WTC11 (cell line): ENCODE measurements around the gene DLG1. TPM values are rescaled to one million over a fixed set of nuclear protein-coding genes. Genes with fewer than 3 reads are reported as not detected.

Experiments
- ATAC-seq: fragments of 200-7000 bp; cut with Tn5 transposase; 2 replicates; pipeline ENCODE4 v1.10.0; 2021; ENCODE audit warnings: mild to moderate bottlenecking, moderate library complexity
- CTCF ChIA-PET: fragments of 300-600 bp; sonication (Branson Sonifier 250); formaldehyde crosslinking; loops from one replicate; lab custom pipeline; 2021; ENCODE audit warnings: antibody characterized with exemption; lab: Charles Lee
- POLR2A ChIA-PET: fragments of 350-600 bp; sonication (Branson Sonifier 250); formaldehyde crosslinking; loops from one replicate; lab custom pipeline; 2021; ENCODE audit warnings: antibody characterized with exemption; lab: Charles Lee
- DNase-seq: peaks from one replicate; pipeline ENCODE4 v3.0.0; 2021; ENCODE audit warnings: low spot score
- H3K27ac Mint-ChIP-seq: 2 replicates; pipeline ENCODE4 v1.8.0; 2021; ENCODE audit warnings: mixed read lengths
- H3K27me3 Mint-ChIP-seq: 2 replicates; pipeline ENCODE4 v1.8.0; 2021; ENCODE audit warnings: low read depth, mild to moderate bottlenecking, moderate library complexity, mixed read lengths
- H3K36me3 Mint-ChIP-seq: 2 replicates; pipeline ENCODE4 v1.8.0; 2021; ENCODE audit warnings: mixed read lengths
- H3K4me1 Mint-ChIP-seq: 2 replicates; pipeline ENCODE4 v1.8.0; 2022; ENCODE audit warnings: mixed read lengths
- H3K4me3 Mint-ChIP-seq: 2 replicates; pipeline ENCODE4 v1.8.0; 2021; ENCODE audit warnings: mild to moderate bottlenecking, moderate library complexity, mixed read lengths
- H3K9me3 Mint-ChIP-seq: 2 replicates; pipeline ENCODE4 v1.8.0; 2021; ENCODE audit warnings: mixed read lengths
- ATF6 ChIP-seq: sonication (generic); formaldehyde crosslinking; IDR thresholded peaks from 2 replicates; pipeline ENCODE4 v1.8.1; 2023; ENCODE audit warnings: mild to moderate bottlenecking, missing genetic modification reagents
- CTCF ChIP-seq: fragments of 200-600 bp; IDR thresholded peaks from 2 replicates; pipeline ENCODE4 v1.8.0; 2022; ENCODE audit warnings: antibody characterized with exemption
- E2F4 ChIP-seq: sonication (generic); formaldehyde crosslinking; IDR thresholded peaks from 2 replicates; pipeline ENCODE4 v1.8.1; 2022; ENCODE audit warnings: low read depth, mild to moderate bottlenecking, moderate library complexity, missing genetic modification reagents, borderline replicate concordance
- E2F5 ChIP-seq: sonication (generic); formaldehyde crosslinking; IDR thresholded peaks from 2 replicates; pipeline ENCODE4 v1.8.1; 2022; ENCODE audit warnings: mild to moderate bottlenecking, moderate library complexity, missing genetic modification reagents
- ELF4 ChIP-seq: sonication (generic); formaldehyde crosslinking; IDR thresholded peaks from 2 replicates; pipeline ENCODE4 v1.8.1; 2022; ENCODE audit warnings: low read depth, mild to moderate bottlenecking, moderate library complexity, missing genetic modification reagents
- FOXJ3 ChIP-seq: sonication (generic); formaldehyde crosslinking; IDR thresholded peaks from 2 replicates; pipeline ENCODE4 v1.9.0; 2021; ENCODE audit warnings: missing genetic modification reagents, mild to moderate bottlenecking, borderline replicate concordance
- FOXP1 ChIP-seq: sonication (generic); formaldehyde crosslinking; IDR thresholded peaks from 2 replicates; pipeline ENCODE4 v1.8.0; 2022; ENCODE audit warnings: missing genetic modification reagents, mild to moderate bottlenecking, moderate library complexity, borderline replicate concordance
- JUN ChIP-seq: sonication (generic); formaldehyde crosslinking; IDR thresholded peaks from 2 replicates; pipeline ENCODE4 v1.8.0; 2023; ENCODE audit warnings: mild to moderate bottlenecking, missing genetic modification reagents
- NFYB ChIP-seq: sonication (generic); formaldehyde crosslinking; conservative IDR thresholded peaks from 2 replicates; pipeline ENCODE4 v1.8.0; 2022; ENCODE audit warnings: low read depth, missing genetic modification reagents
- NR3C1 ChIP-seq: sonication (generic); formaldehyde crosslinking; conservative IDR thresholded peaks from 2 replicates; pipeline ENCODE4 v1.8.1; 2023; ENCODE audit warnings: low read depth, mild to moderate bottlenecking, missing genetic modification reagents
- PRDM15 ChIP-seq: sonication (generic); formaldehyde crosslinking; IDR thresholded peaks from 2 replicates; pipeline ENCODE4 v1.8.0; 2022; ENCODE audit warnings: missing genetic modification reagents
- SOX15 ChIP-seq: fragments of 250-450 bp; sonication (Bioruptor Pico); IDR thresholded peaks from 2 replicates; pipeline ENCODE4 v1.9.0; 2021; ENCODE audit warnings: mild to moderate bottlenecking
- TP53 ChIP-seq: sonication (generic); formaldehyde crosslinking; IDR thresholded peaks from 2 replicates; pipeline ENCODE4 v1.8.1; 2023; ENCODE audit warnings: mild to moderate bottlenecking, missing genetic modification reagents
- ZBTB43 ChIP-seq: sonication (generic); formaldehyde crosslinking; IDR thresholded peaks from 2 replicates; pipeline ENCODE4 v1.8.1; 2023; ENCODE audit warnings: mild to moderate bottlenecking, missing genetic modification reagents
- ZNF396 ChIP-seq: fragments of 250-450 bp; sonication (Bioruptor Pico); IDR thresholded peaks from 2 replicates; pipeline ENCODE4 v1.8.0; 2021; ENCODE audit warnings: mild to moderate bottlenecking, moderate library complexity, borderline replicate concordance
- ZNF532 ChIP-seq: fragments of 250-450 bp; sonication (Bioruptor Pico); IDR thresholded peaks from 2 replicates; pipeline ENCODE4 v1.9.0; 2021; ENCODE audit warnings: mild to moderate bottlenecking, borderline replicate concordance
- ZSCAN18 ChIP-seq: fragments of 250-450 bp; sonication (Bioruptor Pico); IDR thresholded peaks from 2 replicates; pipeline ENCODE4 v2.1.2; 2022; ENCODE audit warnings: mild to moderate bottlenecking, moderate library complexity
- total RNA-seq: library from RNA; stranded (reverse); gene quantifications from 3 replicates; pipeline ENCODE4 v1.2.3, GENCODE V29; 2021

DLG1 gene
- total RNA-seq, 1 experiment from 2014 or later: 81.1 TPM

- Mint-ChIP-seq H3K27ac (no peak overlapping the region), H3K4me1 (peaks cover 4% of the 10 kb centered on the region), H3K36me3 (no peaks in the 10 kb centered on the region), H3K4me3 (no peak overlapping the region), H3K9me3 (no peaks in the 10 kb centered on the region), H3K27me3 (no peaks in the 10 kb centered on the region; the same call in 1 of the 2 replicates)
- no peak for DNase-seq
- ChIA-PET CTCF (no interaction called here), POLR2A (interaction anchor here (1.2 kb wide), 1 partner anchor 46 kb away, joined by 3 read pairs; no protein-coding TSS in a partner anchor)
- ATAC-seq: no peak
- no peak for TF ChIP-seq PRDM15 (CRISPR knock-in tag)
- TF ChIP-seq E2F5: no peak
- no peak for TF ChIP-seq JUN (CRISPR knock-in tag)
- TF ChIP-seq ZNF532: no peak
- TF ChIP-seq NFYB (CRISPR knock-in tag): no peak
- TF ChIP-seq ZBTB43 (CRISPR knock-in tag): no peak
- TF ChIP-seq FOXJ3: no peak
- no peak for TF ChIP-seq ZNF396
- TF ChIP-seq SOX15: no peak
- TF ChIP-seq E2F4: no peak
- no peak for TF ChIP-seq ATF6 (CRISPR knock-in tag)
- TF ChIP-seq NR3C1: no peak
- no peak for TF ChIP-seq CTCF
- TF ChIP-seq ELF4 (CRISPR knock-in tag): no peak
- TF ChIP-seq TP53: no peak
- no peak for TF ChIP-seq FOXP1
- no peak for TF ChIP-seq ZSCAN18
Measured at GRCh38 chr3:197343656-197344408, 45.4 kb upstream of the DLG1 start.
